NOMO-1 treated with DMSO at 0.1 percent for 48 hours (cell line): ENCODE measurements around the gene HMX2.

Source experiments
- DNase-seq: peaks from one replicate; lab custom pipeline; 2025; ENCODE audit not compliant: unreplicated experiment; lab: John Stamatoyannopoulos, UW

The HMX2 gene

DNA sequence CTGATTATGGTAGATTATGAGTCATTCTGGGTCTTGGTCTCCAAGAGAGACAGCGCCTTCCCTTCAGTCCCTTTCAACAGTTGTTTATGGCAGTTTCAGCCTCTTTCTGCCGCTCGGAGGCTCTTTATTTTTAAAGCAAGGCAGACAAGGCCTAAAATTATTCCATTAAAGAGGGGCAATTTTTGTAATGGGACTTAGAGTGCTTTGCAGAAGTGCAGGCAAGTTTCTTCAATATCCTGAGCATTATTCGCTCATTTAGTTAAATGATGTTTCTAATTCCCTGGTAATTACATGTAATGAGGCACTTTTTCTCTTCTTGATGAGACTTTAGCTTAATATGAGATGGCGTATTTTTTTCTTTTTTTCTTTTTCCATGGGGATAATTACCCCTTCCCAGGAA, 39.8 kb downstream of the HMX2 start:
- no peak for DNase-seq

- no peak for DNase-seq
Observed at GRCh38 chr10:123191886-123192285, 44.0 kb downstream of the HMX2 start.

GRCh38 chr10:123194056-123194455, 46.1 kb downstream of the HMX2 start:
- DNase-seq = no peak
